ENCODE data around the gene STMN3. TPM values are rescaled to one million over a fixed set of nuclear protein-coding genes. Genes with fewer than 3 reads are reported as not detected.

Gene STMN3
- total and polyA plus RNA-seq, 10 of the 15 experiments (the other 5 are each of a cell fraction or from before 2014, with no cell fraction given), result 0.09 to 3.6 (median 1.4) TPM; not detected in 1

GRCh38 chr20:63625771-63626423 is 27.3 kb downstream of the STMN3 start (continued):
- TF ChIP-seq ESRRA (IDR thresholded peaks at IDR 0.05; ENCODE audit: low read length) (no peak), POLR2AphosphoS2 (IDR thresholded peaks at IDR 0.05; ENCODE audit: low read depth, low read length) (no peak), CEBPB (IDR thresholded peaks at IDR 0.05; ENCODE audit: borderline replicate concordance in 1 of 2, low read depth in 2 of 2, low read length in 2 of 2) (no peak), KDM1A (IDR thresholded peaks at IDR 0.05; ENCODE audit: borderline replicate concordance) (no peak), BRCA1 (IDR thresholded peaks at IDR 0.05; ENCODE audit: low read depth, low read length) (no peak), PAX5 (IDR thresholded peaks at IDR 0.05; ENCODE audit: borderline replicate concordance, low read depth, low read length) (peak; percentile 85), ZBTB11 (CRISPR knock-in tag; IDR thresholded peaks at IDR 0.05) (no peak), HDAC2 (IDR thresholded peaks at IDR 0.05) (no peak), ELK1 (IDR thresholded peaks at IDR 0.05; ENCODE audit: low read depth, low read length) (no peak), BMI1 (IDR thresholded peaks at IDR 0.05; ENCODE audit: borderline replicate concordance) (0 out of 2 replicates have a peak, but pooled peaks have one; percentile 45), POU2F2 (IDR thresholded peaks at IDR 0.05; ENCODE audit: borderline replicate concordance, low read depth, low read length) (no peak; the same call in 2 of the 3 replicates), JUND (IDR thresholded peaks at IDR 0.05; ENCODE audit: low read depth, low read length) (no peak), RELB (IDR thresholded peaks at IDR 0.05; ENCODE audit: low read depth) (peak; percentile 81), CHD2 (IDR thresholded peaks at IDR 0.05; ENCODE audit: borderline replicate concordance, low read depth, low read length) (peak; percentile 47; the same call in 1 of the 2 replicates), EP300 (IDR thresholded peaks at IDR 0.05; ENCODE audit: borderline replicate concordance in 1 of 2, control insufficient read depth in 1 of 2, low read depth in 2 of 2, low read length in 2 of 2) (peak; percentile 62 to 69; a peak in 3 of 4 replicates), ATF7 (IDR thresholded peaks at IDR 0.05; ENCODE audit: low read depth) (peak; percentile 78), NR2C1 (IDR thresholded peaks at IDR 0.05) (no peak)
- TF ChIP-seq, protein P1, sequence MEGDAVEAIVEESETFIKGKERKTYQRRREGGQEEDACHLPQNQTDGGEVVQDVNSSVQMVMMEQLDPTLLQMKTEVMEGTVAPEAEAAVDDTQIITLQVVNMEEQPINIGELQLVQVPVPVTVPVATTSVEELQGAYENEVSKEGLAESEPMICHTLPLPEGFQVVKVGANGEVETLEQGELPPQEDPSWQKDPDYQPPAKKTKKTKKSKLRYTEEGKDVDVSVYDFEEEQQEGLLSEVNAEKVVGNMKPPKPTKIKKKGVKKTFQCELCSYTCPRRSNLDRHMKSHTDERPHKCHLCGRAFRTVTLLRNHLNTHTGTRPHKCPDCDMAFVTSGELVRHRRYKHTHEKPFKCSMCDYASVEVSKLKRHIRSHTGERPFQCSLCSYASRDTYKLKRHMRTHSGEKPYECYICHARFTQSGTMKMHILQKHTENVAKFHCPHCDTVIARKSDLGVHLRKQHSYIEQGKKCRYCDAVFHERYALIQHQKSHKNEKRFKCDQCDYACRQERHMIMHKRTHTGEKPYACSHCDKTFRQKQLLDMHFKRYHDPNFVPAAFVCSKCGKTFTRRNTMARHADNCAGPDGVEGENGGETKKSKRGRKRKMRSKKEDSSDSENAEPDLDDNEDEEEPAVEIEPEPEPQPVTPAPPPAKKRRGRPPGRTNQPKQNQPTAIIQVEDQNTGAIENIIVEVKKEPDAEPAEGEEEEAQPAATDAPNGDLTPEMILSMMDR (IDR thresholded peaks at IDR 0.05 in 2 of 3, conservative IDR thresholded peaks at IDR 0.05 in 1 of 3; ENCODE audit: control insufficient read depth in 2 of 3, extremely low read depth in 1 of 3, insufficient read depth in 1 of 3, low read depth in 3 of 3, low read length in 3 of 3), result no peak
